ENCODE measurements around the gene ADARB2.

ADARB2 gene

DNA sequence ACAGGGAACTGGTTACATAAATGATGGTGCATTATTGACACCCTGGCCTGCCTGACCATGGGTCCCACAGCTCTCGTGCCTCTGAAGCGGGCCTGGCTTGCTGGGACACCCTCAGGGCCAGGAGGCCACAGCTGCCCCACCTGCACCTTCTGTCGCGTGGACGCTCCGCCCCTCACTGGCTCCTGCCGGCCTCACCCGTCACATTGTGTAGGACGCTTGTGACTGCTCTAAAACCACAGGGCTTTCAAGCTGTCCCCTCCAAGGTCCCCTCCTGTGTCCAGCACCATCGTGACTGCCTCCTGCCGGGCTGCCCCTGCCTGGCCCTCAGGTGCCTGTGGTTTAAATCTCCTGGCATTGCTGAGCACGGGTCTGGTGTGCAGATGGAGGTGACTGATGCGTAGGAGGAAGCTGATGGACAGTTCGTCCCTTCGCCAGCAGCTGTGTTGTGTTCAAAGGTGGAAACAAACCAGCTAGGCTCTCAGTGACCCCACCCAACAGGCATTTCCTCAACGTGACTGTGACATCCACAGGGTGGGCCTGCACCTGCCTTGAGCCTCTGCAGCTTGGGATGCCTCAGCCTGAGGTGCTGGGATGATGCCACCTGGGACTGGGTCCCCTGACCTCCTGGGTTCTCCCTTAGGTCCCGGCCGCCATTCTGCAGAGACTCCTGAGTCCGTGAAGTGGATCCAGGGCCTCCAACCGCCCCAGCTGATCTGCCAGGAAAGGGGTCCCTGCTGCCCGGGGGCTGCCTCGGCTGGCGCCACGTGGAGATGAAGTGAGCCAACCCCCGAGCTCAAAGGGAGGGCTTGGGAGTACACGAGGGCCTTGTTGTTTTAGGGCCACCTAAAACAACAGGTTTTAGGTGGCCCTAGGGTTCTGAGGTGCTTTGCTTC, 532.6 kb downstream of the ADARB2 start:
- no peak for DNase-seq (ENCODE audit: low read depth)

DNA sequence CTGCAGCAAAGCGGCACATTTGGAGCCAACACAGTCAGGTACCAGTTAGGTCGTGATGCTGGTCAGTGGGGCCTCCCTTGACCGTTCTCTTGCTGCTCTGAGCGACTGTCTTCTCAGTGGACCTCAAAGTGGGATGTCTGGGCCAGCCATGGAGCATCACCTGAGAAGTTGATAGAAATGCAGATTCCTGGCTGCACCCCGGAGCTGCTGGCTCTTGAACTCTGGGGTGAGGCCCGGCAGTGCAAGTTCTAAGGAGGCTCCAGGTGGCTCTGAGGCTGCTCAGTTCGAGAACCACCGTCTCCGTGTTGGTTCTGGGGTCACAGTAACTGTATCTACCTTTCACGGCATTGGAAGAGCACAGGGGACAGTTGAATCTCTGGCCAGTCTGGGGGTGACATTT, 533.6 kb downstream of the ADARB2 start:
- no peak for DNase-seq (ENCODE audit: low read depth)

DNA sequence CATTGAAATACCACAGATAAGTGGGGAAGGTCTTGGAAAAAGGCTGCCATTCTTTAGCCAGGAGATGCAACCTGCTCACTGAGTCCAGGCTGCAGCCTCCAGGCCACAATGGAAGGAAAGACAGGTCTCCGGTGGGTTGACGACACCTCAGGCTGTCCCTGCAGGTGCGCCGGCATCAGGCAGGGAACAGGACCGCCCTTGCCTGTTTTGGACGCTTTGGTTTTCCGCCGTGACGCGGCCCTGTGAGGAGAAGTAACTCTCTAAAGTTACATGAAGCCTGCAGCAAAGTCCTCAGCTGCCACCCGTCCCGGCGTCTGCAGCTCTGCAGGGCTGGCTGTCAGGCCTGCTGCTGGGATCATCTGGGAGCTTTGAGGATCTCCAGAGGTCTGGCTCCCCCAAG, 534.1 kb downstream of the ADARB2 start:
- DNase-seq (ENCODE audit: low read depth) = no peak

DNA sequence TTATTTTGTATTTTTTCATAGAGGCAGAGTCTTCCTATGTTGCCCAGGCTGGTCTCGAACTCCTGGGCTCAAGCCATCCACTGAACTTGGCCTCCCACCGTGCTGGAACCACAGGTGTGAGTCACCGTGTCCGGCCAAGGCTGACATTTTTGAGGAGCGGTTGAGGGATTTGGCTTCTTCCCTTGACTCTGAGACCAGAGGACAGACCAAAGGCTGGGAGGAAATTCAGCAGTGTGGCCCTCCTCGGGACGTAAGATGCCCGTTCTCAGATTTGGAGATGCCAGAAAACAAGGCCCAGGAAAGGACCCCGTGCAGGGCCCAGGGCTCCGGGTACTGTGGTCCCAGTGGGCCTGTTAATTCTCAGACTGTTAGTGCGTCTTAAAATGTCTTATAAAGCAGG, 535.0 kb downstream of the ADARB2 start:
- DNase-seq (ENCODE audit: low read depth) = no peak

DNA sequence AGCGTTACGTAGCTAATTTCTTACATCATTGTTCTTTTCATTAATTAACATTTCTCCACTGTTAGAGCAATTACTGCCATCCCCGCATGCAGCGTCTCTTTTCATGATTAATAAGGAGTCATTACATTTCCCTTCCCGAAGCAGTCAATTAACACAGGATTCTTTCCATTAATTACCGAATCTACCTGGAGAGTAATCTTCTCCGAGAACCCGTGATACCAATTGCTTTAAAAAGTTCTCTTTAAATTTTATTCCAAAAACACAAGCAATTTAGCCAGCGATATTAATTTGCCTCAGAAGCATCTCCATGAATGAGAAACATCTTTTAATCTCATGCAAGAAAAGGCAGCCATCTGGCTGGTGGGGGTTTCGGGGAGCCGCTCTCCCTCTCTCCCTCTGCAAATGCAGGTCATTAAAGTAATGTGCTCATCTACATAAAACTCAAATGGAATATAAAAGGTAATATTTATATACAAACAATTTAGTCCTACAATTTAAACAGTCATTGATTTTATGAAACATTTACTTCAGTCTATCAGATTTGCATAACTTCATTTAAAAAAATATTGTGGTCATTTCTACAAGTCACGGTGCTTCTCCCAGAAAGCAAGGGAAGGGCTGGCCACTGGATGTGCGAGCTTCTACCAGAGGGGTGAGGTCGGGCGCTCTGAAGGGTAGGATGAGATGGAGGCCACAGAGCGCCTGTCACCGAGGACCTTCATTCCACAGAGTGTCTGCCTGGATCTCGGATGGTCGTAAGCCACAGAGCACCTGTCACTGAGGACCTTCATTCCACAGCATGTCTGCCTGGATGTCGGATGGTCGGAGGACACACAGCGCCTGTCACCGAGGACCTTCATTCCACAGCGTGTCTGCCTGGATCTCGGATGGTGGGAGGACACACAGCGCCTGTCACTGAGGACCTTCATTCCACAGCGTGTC, 536.2 kb downstream of the ADARB2 start:
- no peak for DNase-seq (ENCODE audit: low read depth)

DNA sequence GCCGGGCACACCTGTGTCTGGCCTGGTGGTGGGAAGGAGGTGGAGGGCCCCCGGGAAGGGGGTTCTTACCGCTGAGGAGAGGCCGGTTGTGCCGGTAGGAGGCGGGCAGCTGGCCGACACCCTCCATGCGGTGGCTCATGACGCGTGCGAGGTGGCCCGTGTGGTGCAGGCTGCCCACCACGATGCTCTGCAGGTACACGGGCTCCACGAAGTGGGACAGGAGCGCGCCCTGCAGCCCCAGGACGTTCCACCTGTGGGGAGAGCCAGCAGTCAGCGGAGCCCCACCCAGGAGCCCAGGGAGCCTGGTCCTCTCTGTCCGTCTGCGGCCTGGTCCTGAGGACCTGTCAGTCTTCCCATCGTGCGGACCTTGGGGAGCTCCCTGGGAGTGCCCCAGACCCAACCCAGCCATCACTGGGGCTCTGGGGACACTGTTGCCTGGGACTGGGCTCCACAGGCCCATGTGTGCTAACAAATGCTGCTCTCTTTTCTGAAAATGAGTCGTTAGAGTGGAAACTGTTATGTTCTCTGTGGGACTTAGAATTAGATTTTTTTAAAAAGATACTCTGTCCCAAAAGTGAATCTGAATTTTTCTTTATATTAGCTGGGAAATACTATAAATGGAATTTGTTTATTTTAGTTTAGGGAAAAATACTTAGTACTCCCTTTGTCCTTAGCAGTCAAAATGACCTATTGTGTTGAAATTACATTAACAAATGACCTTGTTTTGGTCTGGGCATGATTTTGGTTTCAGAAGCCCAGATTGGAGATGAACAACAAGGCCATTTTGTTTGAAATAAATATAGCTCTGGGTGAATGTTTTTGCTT, 537.2 kb downstream of the ADARB2 start:
- DNase-seq (ENCODE audit: low read depth) = no peak

DNA sequence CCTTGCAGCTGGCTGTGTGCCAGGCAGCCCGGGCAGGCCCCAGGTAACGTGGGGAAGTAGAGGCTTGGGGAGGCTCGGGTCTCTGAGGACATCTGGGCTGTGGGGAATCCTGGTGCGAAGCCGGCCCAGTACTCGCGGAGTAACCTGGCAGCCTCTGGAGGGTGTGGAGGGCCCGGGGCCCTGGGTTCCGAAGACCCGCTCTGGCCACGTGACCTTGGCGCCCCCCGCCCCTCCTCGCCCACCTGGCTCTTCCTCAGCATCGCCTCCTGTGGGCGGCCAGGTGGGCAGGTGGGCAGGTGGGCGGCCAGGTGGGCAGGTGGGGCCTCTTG, 538.0 kb downstream of the ADARB2 start:
- no peak for DNase-seq (ENCODE audit: low read depth)

DNA sequence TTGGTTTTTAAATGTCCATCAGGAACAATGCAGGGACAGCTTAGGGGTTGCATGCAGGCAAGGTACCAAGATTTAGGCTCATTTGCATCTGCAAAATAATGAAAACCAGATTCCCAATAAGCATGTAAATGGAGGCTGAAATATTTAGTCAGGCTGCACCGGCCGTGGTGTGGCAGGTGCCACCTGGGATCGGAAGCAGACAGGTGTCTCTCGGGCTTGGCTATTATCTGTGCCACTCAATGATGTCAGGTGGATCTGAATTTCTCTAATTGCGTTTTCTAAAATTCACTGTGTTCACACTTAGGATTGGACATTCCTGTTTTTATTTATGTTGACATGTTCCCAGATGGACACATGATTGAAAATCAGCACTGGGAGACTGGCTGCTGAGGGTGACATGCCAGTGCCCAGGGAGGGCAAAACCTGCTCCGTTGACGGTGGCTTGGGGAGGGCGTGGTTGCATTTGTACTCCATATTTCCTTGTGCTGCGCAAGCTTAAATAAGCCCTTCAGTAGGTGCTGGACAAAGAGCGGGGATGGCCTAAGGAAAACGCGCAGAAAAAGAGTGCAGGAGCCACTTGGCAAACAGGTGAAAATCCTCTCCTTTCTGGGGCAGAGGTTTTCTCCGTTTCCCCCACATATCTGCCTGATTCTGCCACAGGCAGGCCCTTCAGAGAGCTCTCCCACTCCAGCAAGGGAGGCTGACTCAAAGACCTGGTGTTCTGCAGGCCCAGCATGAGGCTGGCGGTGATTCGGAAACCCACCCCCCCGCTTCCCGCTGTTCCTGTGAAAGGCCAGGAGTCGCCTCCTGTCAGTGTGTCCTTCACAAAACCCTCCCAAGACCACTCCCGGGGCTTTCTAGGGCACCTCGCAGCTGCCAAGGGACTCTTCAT, 538.6 kb downstream of the ADARB2 start:
- no peak for DNase-seq (ENCODE audit: low read depth)

DNA sequence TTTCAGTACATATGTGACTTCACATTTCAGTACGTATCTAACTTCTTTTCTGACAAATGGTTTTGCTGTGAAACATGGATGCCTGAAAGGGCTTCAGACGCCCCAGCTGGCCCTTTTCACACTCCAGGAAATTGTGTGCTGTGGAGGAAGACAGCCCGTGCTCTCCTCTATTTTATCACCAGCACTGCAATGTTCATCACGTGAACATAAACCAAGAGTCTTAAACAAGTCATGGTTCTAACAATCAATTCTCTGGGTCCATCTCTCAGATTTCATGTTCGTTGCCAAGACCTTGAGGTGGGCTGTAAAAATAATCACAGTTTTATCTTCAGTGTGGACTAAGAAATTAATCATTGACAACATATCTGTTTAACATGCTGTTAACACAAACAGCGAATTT, 539.9 kb downstream of the ADARB2 start:
- no peak for DNase-seq (ENCODE audit: low read depth)

DNA sequence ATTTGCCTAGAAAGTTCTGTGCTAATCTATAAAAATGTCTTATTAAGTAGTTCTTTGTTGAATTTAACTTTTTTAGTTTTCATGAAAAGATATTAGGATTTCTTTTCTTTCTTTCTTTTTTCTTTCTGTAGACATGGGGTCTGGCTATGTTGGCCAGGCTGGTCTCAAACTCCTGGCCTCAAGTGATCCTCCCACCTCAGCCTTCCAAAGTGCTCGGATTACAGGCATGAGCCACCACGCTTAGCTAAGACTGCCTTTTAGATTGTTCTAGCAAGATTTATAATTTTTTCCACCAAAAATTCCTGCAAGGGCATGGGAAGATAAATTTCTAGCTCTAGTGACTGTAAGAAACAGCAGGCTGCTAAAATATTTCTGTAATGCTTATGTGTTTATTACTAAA, 540.7 kb downstream of the ADARB2 start:
- DNase-seq (ENCODE audit: low read depth) = no peak

DNA sequence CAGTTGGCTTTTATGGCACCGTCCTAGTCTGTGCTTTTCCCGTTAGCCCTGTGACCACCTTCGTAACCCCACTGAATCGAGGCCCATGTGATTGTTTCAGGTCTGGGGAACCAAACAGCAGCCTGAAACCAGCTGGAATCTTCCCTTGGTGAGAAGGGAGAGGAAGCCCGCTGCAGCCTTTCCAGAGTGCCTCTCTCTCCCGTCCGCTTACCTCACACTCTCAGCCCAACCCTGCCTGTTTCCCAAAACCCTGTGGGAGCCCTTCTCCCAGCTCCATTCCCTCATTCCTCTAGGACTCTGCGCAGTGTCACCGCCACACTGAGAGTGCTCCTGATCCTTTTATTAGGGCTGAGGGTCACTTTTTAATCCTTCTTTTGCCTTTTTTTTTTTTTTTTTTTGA, 541.5 kb downstream of the ADARB2 start:
- no peak for DNase-seq (ENCODE audit: low read depth)

DNA sequence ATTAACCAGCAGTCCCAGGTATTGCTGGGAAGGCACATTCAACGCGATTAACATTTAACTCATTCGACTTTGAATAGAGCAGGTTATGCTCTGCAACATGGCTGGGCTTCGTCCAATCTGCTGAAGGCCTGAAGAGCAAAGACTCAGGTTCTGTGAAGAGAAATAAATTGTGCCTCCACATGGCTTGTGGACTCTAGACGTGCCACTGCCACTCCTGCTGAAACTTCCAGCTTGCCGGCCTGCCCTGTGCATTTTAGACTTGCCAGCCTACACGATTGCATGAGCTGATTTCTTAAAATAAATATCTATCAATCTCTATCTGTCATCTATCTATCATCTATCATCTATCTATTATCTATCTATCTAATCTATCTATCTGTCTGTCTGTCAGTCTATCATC, 543.2 kb downstream of the ADARB2 start:
- no peak for DNase-seq (ENCODE audit: low read depth)

DNA sequence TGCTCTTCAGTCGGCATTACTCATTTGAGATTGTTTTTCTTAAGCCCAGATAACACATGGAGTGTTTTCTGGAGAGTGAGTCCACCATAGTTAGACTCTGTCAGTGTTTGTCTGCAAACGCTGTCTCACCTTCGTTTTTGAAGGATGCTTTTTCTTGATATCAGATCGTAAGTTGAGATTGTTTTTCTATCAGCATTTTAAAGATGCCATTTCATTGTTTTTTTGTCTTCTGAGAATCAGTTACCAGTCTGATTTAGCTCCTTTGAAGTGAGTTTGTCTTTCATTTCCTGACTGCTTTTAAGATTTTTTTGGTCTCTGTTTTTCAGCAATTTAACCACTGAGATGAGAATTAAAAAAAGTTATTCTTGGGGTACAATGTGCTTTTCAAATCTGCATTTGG, 543.8 kb downstream of the ADARB2 start:
- no peak for DNase-seq (ENCODE audit: low read depth)

DNA sequence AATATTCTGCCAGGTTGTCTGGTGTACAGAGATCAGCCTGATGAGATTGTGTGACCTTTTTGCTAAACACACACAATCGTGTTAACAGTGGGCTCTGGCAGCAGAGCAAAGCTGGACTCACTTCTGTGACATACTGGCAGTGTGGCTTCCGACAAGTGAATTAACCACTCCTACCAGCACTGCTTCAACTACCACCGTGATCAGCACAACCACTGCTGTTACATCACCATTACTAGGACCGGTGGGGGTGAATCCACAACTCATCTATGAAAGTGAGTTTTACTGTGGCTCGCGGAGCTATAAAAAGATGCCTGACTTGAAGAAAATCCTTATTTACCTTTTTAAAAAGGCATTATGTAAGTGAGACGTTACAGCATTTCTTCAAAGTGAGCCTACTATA, 545.6 kb downstream of the ADARB2 start:
- DNase-seq (ENCODE audit: low read depth) = no peak

DNA sequence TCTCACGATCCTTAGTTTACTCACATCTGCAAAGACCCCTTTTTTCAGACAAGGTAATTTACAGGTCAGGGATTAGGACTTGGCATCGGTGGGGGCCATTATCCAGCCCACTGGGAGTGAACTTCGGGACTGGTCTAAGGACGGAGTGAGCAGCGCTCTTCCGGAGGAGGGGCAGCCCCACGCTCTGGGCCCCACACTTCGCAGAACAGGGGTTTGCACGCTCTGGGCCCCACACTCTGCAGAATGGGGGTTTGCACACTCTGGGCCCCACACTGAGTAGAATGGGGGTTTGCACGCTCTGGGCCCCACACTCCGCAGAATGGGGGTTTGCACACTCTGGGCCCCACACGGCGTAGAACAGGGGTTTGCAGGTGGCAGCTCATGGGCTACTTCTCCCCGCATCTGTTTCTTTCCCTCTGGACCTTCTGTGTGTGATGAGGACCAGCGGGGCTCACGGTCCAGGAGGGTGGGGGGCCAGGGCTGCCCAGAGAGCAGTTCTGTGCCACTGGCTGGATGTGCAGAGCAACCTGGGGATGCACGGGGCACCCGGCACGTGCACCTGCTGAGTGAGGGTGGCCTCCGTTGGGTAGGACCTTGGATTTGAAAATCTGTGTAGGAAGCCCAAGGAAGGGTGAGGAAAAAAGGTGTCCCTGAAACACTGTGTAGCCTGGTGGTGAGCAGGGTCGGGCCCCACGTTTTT, 546.4 kb downstream of the ADARB2 start:
- DNase-seq (ENCODE audit: low read depth) = no peak

DNA sequence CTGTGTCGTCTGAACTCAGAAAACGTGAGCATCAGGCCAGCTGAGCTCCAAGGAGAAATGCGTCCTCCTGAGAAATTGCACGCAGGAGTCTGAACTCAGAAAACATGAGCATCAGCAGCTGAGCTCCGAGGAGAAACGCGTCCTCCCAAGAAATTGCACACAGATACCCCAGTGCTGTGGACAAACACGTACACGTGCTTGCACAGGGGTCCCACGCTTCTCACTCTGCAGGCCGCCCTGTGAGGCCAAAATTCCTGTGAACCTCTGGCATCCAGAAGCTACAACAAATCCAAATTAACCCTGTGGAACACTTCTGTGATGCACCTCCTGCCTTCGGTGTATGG, 547.3 kb downstream of the ADARB2 start:
- no peak for DNase-seq (ENCODE audit: low read depth)

DNA sequence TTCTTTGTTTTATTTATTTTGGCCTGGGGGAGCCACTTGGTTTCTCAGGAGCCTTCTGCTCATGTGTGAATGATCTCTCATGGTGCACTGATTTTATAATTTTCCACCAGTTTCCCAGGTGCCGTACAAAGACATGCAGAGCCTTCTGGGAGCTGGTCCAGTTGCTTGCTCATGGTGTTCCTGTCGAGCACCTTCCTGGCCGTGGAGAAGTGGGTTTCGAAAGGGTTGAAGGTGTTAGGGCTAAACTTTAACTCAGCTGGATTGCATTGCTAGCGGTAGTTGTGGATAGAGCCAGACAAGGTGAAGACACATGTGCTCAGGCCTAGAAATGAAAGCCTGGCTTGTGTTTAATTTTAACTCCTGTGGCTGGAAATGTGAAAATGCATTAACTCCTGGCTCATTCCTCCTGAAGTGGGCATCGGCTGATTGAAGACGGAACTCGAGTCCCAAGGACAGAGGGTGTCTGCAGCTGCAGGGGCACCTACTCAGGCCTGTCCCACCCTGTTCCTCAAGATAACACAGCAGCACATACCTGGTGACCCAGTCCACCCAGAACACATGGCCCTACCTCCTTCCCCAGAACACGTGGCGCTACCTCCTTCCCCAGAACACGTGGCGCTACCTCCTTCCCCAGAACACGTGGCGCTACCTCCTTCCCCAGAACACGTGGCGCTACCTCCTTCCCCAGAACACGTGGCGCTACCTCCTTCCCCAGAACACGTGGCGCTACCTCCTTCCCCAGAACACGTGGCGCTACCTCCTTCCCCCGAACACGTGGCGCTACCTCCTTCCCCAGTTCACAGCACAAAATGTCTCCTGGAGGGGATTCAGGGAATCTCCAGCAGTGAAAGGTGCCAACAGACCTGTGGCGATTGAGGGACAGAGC, 547.9 kb downstream of the ADARB2 start:
- DNase-seq (ENCODE audit: low read depth) = no peak

DNA sequence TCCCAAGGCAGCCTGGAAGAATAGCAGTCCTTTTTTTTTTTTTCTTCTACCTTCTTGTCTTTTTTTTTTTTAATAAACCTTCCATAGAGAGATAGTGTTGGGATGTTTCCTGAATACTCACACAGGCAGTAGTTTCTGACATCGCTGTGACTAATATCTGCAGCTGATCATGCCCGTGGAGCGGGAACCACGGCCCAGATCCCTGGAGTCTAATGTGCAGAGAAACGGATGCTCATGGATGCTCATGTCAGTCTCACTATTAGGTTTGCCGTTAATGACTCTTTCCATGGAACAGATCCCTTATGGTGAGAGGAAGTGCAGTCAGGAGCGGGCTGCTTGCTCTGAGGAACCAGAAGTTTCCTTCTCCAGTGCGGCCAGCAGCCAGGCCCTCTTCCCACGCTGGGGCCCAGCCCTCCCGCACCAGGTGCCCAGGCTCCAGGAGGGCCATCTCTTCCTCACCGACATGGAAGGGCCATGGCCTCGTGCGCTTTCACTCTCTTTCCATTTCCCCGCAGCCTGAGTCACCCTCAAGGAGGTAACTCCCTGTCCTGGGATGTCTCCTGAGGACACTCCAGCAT, 548.7 kb downstream of the ADARB2 start:
- DNase-seq (ENCODE audit: low read depth) = no peak

DNA sequence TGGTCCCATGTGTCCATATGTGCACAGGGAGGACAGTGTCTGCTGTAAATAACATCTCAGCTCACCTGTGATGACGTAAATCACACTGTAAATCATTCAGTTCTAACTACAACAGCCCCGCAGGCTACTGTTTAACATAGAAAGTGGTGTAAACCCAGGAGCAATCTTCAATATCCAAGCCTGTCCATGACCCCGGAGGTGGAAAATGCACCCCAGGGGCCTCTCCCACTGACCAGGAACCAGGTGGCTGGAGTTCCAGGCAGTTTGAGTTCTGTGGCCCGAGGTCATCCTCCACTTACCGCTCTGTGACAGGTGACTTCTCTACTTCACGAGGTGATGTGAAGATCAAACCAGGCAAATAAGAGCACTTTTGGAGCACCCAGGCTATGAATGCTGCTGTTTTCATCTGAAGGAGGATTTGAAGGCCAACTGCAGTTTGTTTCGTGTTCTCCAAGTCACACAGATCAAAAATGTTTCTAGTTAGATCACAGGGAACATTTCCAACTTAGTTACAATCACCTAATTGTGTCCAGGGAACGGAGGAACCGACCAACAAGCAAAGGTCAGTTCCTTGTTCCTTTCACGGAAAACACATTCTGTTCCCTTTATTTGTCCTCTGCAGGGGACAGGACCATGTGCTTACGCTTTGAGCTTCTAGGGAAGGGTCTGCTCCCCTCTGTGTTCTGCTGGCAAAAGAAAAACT, 549.3 kb downstream of the ADARB2 start:
- DNase-seq (ENCODE audit: low read depth) = no peak

All from fibroblast of gingiva (primary cell).